Upper lobe of left lung (tissue), 4 donors: ENCODE measurements around the gene SIRT3.

Experiments
- EP300 ChIP-seq, 4 donors: sonication (generic); formaldehyde crosslinking; IDR thresholded peaks; one replicate each; pipeline ENCODE4 v1.5.1; 2017; ENCODE audit warnings: antibody characterized with exemption in 4 of 4, control low read depth in 2 of 4
- POLR2A ChIP-seq, 4 donors: fragments of 450-650 bp; IDR thresholded peaks; one replicate each; pipeline ENCODE4 v1.5.1; 2016 to 2017; ENCODE audit warnings: antibody characterized with exemption in 4 of 4, mild to moderate bottlenecking in 2 of 4
- POLR2AphosphoS5 ChIP-seq, 2 donors: sonication (generic); formaldehyde crosslinking; IDR thresholded peaks; one replicate each; pipeline ENCODE4 v1.5.1; 2017; ENCODE audit warnings: antibody characterized with exemption in 2 of 2
- TF ChIP-seq, protein P1 (sequence below), 6 experiments: fragments of 450-650 bp in 4 of 6; fragments of 200-600 bp in 2 of 6; sonication (generic) in 2 of 6; IDR thresholded peaks; one replicate each; pipeline ENCODE4 v1.5.1; 2016 to 2019; ENCODE audit warnings: antibody characterized with exemption in 6 of 6

DNA sequence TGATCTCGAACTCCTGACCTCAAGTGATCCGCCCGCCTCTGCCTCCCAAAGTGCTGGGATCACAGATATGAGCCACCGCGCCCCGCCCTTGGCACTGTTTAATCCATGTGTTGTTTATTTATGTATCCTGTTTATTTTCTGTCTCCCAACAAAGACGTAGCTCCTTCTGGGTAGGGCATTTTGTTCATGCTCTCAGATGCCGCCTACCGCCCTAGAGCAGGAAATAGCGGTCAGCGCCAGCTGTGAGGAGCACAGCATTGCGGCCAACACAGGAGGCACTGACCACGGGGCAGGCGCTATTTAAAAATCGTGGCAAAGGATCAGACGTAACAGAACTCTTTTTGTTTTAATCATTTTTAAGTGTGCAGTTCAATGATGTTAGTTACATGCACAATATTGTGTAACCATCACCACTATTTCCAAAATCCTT, 32.6 kb upstream of the SIRT3 start:
- TF ChIP-seq, protein P1, sequence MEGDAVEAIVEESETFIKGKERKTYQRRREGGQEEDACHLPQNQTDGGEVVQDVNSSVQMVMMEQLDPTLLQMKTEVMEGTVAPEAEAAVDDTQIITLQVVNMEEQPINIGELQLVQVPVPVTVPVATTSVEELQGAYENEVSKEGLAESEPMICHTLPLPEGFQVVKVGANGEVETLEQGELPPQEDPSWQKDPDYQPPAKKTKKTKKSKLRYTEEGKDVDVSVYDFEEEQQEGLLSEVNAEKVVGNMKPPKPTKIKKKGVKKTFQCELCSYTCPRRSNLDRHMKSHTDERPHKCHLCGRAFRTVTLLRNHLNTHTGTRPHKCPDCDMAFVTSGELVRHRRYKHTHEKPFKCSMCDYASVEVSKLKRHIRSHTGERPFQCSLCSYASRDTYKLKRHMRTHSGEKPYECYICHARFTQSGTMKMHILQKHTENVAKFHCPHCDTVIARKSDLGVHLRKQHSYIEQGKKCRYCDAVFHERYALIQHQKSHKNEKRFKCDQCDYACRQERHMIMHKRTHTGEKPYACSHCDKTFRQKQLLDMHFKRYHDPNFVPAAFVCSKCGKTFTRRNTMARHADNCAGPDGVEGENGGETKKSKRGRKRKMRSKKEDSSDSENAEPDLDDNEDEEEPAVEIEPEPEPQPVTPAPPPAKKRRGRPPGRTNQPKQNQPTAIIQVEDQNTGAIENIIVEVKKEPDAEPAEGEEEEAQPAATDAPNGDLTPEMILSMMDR (IDR thresholded peaks at IDR 0.05): peak in 1 of 6 experiments; percentile 42
- TF ChIP-seq POLR2A (IDR thresholded peaks at IDR 0.05) (peak in 1 of 4 donors; percentile 36), EP300 (IDR thresholded peaks at IDR 0.05) (peak in 2 of 4 donors; percentile 69 to 71), POLR2AphosphoS5 (IDR thresholded peaks at IDR 0.05) (peak; percentile 70 to 81)
